ENCODE results near the gene NAB1.

The NAB1 gene

DNA sequence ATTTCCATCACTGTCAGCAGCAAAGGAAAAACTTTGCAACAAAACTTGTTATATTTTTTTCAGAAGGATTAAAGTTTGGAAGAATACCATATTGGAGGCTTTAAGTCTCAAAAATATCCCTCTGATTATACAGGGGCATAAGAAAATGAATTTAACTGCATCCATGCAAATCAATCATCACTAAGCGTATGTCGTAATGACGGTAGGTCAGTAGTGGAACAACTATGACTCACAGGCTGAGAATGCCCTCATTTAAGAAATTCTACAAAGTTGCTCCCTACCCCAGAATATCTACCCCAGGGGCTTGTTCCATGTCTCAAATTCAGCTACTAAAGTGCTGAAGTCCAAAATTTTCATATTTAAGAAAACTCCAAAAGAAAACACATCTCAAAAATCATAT lies 12.5 kb upstream of the NAB1 start:
- no peak for DNase-seq

DNA sequence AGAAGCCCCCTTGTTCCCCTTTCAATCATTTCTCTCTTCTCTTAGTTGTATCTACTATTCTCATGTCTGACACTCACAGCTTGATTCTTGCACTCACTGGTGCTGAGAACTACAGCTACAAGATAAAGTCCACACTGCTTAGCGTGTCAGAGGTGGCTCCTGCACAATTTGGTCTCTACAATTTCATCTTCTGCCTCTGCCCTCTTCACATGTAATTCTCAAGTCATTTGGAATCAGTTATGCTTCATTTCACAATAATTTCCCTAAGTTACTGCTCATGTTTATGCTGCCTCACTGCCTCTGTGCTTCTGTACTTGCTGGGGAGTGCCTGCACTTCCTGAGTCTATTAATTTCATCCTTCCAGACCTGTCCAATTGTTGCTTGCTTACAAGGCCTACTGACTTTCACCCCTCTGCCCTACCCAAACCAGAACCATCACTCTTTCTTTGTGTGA lies 11.6 kb upstream of the NAB1 start:
- no peak for DNase-seq

DNA sequence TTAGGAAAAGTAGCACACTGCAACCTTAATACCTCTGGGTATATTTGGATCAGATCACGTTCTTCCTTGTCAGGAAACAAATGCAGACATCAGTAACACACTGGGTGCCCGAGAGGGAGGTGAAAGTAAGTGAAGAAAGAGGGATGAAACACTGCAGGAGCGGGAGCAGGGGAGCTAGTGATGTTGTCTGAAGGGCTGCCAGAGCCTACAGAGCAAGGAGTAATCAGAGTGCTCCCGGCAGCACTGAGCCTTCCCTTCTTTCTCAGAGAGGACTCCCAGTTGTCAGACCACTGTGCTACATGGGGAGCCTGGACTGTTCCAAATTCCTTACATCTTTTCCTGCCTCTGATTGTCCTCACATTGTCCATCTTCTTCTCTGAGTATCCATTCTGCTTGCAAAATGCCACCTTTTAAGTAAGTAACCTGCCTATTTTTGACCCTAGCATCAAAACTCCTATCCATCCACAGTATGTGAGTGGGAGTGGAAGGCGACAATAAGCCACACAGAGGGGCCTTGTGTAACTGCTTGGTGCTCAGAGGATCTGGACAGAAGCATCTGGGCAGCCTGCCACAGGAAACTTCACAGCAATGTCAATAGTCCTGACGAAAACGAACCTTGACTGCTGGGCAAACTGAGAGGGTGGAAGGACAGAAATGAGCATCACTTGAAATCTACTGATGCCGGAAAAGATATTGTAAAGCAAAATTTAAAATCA lies 10.8 kb upstream of the NAB1 start:
- peak in 44 of 56 donors; percentile 8 to 75 (median 36) for DNase-seq

DNA sequence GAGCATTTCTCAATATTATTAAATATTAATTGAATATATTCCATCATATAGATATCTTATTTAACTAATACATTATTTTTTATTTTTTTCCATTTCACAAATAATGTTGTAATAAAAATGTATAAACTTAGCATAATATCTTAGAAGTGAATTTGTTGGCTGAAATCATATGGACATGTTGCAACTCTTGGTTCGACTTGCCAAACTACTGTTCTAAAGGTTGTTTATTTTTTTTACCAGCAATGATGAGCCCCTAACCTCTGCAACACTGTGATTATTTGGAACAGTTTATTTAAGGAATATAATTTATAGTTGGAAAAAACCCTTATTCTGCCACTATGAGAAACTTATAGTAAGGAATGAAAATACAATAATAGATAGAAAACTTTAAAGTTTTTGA lies 8.8 kb upstream of the NAB1 start:
- DNase-seq, result no peak

DNA sequence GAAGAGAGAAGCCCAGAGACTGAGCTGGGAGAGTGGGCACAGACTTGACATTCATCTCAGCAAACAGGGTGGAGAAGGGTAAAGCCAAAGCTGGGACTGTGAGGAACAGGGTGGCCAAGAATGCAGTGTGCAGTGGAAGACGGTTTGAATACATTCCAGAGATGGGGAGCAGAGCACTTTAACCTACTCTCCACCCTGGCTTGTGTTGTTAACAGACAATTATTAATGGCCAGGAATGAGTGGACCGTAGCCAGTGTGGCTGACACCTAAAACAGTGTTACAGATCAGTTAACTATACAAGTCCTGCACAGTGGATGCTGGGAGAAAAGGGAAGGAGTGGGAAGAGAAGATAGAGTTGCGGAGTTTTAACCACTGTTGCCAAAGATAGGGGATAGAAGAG lies 7.4 kb upstream of the NAB1 start:
- DNase-seq, result no peak

DNA sequence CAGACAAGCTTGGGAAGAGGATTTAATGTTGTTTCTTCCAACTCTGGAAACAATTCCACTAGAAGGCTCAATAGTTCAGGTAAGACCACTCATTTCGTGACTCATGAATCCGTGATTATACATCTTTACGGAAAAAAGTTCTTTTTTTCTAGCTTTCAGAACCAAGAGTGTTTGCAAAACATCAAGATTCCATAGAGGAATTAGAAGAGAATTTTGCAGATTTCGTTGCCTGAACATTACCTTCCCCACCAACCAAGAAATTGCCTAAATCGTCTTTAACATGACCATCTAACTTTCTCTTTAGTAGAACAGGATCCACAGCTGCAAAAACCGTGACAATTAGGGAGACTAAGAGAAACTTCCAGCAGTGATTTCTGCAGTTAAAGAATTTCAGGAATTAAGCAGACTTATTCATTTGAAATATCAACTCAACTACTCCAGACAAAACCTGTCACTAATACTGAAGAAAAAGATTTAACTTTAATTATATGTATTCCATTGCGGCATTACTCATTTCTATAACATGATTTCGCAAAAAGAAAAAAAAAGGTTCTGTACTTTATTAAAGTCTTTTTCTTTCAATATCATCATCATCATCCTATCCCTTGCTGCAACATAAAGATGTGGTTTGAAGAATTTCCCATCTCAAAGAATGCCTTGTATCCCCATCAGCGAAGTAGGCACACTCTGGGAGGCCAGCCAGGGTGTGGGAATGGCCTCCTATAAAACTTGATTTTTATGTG lies 1.9 kb upstream of the NAB1 start:
- DNase-seq, result peak in 1 of 56 donors; percentile 5

DNA sequence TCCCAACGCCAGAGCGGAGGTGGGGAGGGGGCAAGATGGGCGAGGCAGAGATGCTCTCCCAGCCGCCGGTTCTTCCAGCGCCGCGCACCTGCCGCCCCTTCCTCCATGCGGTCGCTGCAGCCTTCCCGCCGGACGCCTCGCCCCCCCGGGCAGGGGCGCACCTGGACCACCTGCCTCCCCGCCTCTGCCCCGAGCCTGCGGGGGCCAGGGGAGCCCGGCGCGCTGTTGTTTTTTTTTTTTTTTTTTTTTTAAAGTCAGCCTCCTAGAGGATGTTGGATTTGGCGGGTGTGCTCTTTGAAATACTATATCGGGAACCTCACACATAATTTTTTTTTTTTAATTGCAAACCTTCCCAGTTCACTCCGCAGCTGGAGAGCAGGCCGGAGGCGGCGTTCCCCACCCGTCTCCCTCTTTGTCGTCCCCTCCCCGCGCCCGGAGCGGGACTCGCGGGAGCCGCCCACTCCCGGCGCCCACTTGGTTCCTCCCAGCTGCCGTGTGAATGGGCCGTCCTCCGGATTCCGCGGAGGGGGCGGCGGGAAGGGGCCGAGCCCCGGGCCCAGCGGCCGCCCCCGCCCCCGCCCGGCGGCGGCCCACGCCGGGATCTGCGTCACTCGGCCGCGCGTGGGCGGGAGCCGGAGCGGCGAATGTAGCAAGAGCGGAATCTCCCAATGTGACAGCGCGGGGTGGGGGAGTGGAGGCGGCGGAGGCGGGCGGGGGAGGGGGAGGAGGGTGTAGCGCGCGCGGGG lies 421 bp upstream of the NAB1 start:
- DNase-seq, result peak; percentile 49 to 97 (median 88)

DNA sequence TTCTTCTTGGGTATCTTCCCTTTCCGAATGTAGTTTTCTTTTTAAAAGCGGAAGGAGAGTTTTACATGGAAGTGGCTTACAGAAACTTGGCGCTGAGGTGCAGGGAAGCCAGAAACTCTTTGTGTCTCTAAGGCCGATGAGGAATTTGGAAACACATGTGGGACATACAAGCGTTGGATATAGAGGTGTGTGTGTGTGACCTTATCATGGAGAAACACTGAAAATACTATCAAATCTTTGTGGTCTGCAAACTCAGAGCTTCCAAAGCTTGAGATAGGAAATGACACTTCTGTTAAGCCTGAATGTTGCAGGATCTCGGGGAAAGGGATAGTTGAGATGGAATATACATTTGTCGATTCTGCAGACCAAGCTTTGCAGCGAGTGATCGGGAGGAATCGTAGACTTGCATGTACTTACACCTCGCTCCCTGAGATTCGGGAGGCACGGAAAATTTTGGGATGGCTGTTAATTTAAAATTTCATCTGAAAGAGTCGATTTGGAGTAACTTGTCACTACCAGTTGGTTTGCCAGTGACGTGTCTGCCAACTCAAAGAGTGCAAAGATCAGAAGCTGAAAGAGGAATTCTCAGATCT lies 1.0 kb downstream of the NAB1 start:
- peak in 11 of 56 donors; percentile 10 to 80 (median 39) for DNase-seq

DNA sequence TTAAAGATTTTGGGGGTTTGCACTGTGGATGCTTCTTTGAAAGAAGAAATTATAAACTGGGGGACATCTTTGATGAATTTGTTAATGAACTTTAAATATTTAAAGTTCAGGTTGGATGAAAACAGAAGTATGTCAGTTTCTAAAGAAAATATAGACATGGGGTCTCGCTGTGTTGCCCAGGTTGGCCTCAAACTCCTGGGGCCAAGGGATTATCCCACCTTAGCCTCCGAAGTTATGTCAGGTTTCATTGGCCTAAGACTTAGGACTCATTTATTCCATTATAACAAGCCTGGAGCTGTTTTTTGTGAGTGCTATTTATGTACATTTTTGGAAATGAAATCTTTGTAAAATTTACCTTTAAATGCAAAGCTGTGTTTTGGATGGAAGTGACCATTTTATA lies 2.5 kb downstream of the NAB1 start:
- no peak for DNase-seq

DNA sequence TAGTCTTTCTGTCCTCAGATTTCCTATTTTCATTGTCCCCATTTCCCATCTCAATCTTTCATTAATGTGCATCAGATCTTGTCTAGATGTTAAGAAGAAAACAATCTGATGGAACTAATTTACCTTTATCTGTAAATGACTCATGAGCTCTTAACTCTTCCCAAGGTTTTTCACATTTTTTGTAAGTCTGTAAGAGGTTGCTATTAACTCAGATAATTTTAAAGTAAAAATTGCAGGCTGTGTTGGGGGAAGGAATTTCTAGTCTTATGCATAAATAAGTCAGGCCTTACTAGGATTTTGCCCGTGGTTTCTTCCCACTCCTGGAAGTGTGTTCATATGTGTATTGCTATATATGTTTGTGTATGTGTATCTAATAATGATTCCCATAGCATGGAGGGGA lies 4.3 kb downstream of the NAB1 start:
- no peak for DNase-seq

DNA sequence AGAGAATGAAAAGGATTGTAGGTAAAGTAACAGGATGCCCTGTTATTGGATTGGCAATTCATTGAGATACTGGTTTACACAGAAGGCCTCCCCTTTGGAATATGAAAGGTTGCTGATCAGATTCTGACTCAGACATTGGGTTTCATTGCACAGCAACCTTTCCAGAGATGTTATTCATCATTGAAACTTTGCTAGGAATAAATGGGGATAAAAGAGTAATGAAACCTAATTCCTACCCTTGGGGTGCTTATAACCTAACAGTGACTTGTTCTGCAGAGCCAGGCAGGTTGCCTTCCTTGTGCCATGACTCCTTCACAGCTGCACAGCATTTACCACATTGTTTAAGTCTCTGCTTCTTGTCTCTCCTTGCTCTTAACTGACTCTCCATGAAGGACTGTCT lies 5.0 kb downstream of the NAB1 start:
- DNase-seq, result no peak

DNA sequence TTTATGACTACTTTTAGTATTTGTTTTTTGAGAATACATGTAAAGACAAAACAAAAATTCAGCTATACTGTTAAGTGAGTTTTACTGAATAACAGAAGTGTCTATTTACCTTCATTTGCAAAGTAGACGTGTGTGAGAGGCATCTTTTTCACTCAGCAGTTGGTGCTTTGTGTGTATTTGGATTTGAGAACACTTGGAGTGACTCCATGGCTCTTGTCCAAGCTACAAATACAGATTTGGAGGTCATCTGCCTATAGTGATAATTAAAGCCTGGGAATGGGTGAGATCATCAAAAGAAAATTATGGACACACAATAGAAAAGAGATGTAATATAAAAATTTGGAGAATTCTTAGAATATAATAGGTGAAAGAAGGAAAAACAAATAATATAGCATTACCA lies 6.2 kb downstream of the NAB1 start:
- DNase-seq, result no peak

DNA sequence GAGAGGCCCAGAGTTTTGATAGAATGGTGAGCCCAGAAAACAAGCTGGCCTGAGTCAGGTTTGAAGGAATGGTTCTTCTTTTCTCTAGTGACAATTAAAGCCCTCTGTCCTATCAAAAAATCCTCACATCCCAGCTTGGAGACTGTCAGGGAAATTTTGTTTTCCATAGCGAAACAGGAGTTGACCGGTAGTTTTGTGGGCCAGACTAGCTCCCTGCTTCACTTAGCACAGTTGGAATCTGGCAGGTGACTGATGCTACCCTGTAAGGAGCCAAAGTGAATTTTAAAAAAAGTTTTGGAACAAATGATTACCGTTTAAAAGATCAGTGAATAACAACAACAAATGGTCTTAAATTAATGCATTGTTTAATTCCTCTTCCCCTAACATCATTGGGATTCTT lies 6.7 kb downstream of the NAB1 start:
- no peak for DNase-seq

DNA sequence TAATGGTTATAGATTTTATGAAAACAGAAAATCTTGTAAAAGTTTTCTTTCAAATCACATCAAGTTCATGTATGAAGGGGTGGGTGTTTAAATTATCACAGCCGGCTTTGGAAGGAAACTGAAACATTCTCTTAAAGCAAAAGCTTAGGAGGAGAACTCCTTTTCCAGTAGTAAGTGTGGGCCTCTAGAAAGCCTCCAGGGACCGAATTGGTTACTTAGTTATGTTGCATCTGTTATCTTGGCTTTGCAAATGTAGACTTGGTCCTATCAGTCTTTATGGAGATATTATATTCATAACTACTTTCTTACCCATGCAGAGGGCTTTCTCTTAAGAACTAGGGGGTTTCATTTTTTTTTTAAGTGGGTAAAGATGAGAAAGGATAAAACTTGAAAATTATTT lies 7.4 kb downstream of the NAB1 start:
- DNase-seq, result no peak

DNA sequence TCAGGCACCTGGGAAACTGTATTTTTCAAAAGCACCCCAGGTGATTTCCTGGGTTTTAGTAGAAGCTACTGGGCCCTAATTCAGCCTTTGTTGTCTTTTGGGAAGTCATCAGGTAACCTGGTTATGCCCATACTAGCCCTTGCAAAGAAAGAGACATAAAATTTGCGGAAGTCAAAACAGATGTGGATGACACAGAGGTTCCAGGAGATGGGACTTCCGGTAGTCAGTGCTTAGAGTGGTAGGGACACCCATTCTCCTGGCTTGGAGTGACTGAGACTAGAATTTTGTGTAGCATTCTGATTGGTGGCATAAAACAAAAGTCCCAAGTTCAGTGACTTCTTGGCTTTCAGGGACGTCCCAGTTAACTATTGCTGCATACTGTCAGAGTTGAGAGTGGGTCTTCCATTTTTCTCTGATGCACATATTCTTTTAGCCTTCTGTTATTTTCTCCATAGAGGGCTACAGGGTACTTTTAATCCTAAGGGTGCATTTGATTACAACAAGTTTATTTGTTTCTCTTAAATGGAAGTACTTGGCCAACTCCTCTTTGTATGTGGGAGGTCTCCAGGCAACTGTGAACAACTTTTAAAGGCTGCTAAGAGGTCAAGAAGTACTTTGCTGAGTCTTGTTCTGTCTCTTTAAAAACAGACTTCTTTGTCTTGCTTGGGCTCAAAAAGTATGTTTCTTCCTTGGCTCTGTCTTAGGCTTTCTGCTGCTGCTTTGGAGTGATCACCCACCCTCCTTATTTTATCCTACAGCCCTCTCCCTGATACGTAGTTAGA lies 8.8 kb downstream of the NAB1 start:
- no peak for DNase-seq

DNA sequence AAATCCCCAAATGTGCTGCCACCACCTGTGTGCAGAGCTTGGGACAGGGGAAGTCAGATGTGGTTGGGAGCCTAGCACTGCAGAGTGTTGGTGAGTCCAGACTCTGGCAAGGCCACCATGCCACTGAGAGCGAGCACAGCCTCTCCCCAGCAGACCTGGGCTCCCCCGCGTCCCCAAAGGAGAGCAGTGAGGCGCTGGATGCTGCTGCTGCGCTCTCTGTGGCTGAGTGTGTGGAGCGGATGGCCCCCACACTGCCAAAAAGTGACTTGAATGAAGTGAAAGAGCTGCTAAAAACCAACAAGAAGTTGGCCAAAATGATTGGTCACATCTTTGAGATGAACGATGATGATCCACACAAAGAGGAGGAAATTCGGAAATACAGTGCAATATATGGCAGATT lies 10.7 kb downstream of the NAB1 start:
- no peak for DNase-seq

DNA sequence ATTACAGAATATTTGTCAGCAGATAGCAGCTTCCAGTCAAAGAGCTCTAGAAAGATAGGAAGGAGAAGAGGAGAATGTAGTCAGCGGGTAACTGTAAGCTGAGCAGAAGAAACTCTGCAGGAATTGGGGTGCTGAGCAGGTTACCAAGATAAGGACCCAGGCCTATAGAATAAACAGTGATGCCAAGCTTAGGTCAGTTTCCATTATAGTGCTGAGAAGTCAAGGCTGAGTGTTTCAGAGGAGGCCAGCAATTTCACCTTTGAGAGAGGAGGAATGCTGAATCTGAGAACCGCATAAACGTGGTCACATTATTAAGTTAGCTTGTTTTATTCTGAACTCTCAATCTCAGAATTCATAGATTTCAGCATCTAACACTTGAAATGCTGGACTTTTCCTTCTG lies 13.9 kb downstream of the NAB1 start:
- no peak for DNase-seq

DNA sequence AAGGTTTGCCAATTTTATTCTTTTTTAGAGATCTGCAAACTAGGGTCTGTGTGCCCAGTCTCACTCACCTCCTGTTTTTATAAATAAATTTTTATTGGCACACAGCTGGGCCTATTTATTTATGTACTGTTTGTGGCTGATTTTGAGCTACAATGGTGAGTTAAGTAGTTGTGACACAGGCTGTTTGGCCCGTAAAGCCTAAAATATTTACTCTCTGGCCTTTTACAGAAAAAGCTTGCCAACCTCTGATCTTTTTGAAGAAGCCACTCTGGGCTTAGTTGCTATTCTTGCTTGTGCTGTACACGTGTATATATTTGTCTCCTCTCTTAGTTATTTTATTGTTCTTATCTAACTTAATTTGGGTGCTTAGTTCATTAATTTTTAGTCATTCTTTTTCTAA lies 14.5 kb downstream of the NAB1 start:
- no peak for DNase-seq

DNA sequence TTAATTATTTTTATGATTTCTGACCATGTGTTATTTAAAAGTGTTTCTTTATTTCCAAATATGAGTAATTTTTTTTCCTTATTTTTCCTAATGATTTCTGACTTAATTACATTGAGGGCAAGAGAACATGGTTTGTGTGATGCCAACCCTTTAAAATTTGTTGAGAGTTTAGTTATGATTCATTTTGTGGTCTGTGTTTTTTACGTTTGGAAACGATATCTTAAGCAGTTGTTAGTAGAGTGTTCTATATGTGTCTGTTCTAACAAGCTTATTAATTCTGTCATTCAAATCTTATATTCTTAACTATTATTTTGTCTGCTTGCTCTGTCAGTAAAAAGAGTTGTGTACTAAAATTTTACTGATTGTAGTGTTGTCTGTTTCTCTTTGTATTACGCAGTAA lies 15.0 kb downstream of the NAB1 start:
- no peak for DNase-seq

DNA sequence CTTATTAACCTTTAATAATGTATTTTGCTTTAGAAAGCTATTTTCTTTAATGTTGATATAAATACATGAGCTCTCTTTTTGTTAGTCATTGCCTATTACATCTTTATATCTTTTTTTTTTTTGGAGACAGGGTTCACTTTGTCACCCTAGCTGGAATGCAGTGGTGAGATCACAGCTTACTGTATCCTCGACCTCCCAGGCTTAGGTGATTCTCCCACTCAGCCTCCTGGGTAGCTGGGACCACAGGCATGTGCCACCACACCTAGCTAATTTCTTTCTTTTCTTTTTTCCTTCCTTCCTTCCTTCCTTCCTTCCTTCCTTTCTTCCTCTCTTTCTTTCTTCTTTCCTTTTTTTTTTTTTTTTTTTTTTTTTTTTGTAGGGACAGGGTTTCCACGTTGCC lies 15.4 kb downstream of the NAB1 start:
- DNase-seq, result no peak

DNA sequence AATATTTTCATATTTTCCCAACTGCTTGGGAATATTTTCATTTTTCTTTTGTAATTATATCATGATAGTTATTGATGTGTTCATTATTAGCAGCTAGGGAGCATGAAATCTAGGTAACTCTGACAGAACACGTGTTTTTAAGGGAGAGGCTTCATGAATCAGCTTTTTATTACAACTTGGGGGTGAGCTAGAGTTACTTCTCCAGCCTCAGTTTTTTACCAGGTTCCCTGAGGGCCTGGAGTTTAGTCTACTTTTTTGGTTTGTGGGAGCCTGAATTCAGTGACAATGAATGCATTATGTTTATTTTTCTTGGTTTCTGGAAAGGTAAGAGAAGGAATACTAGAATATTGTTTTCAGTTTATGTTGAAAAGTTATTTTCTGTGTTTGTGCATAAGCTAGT lies 18.0 kb downstream of the NAB1 start:
- DNase-seq, result no peak
